Measurements from ENCODE around the gene LGALSL. TPM values are rescaled to one million over a fixed set of nuclear protein-coding genes. Genes with fewer than 3 reads are reported as not detected.

LGALSL gene
- total and polyA plus RNA-seq, 2 donors (not counting 1 experiment from before 2014, with no cell fraction given): 0.40 to 1.8 TPM

- TF ChIP-seq EZH2 (IDR thresholded peaks at IDR 0.05; ENCODE audit: borderline replicate concordance, insufficient read depth, low read depth, low read length, poor library complexity, severe bottlenecking) (no peak), CTCF (IDR thresholded peaks at IDR 0.05) (no peak)
- CTCF ChIA-PET: interaction anchor here (0.8 to 3.2 kb wide), 3 partner anchors 14 to 146 kb away, joined by 3 to 11 read pairs (median 10); no protein-coding TSS in a partner anchor
- Mint-ChIP-seq H3K27ac (peak overlapping the region; percentile 44), H3K9me3 (ENCODE audit: insufficient read depth) (no peaks in the 10 kb centered on the region), H3K4me3 (no peak overlapping the region), H3K27me3 (no peaks in the 10 kb centered on the region), H3K4me1 (peaks cover 13% of the 10 kb centered on the region)
- H3K27ac ChIP-seq (ENCODE audit: low read length in 2 of 2): no peak overlapping the region
- WGBS (ENCODE audit: insufficient coverage): 9% methylated on average over 4 of the region's 4 CpGs
- peak overlapping the region; percentile 50 for H3K4me2 ChIP-seq (replicated peaks; ENCODE audit: low read depth, low read length, poor library complexity, severe bottlenecking)
- peak; percentile 66 for ATAC-seq (ENCODE audit: low read depth)
- peak overlapping the region; percentile 50 for H2AFZ ChIP-seq (ENCODE audit: insufficient read depth, low read depth, low read length, poor library complexity, severe bottlenecking)
- H3K79me2 ChIP-seq (ENCODE audit: control insufficient read depth, insufficient read depth, low read length): no peaks in the 10 kb centered on the region
- H3K36me3 ChIP-seq (replicated peaks in 1 of 2; ENCODE audit: control extremely low read depth in 1 of 2, control insufficient read depth in 1 of 2, extremely low read depth in 1 of 2, insufficient read depth in 2 of 2, low read length in 1 of 2): no peaks in the 10 kb centered on the region
- no peaks in the 10 kb centered on the region for H3K9me3 ChIP-seq (ENCODE audit: control extremely low read depth in 1 of 3, control insufficient read depth in 2 of 3, insufficient read depth in 1 of 3, low read length in 2 of 3)
- no peak overlapping the region for H3K4me3 ChIP-seq (ENCODE audit: control extremely low read depth in 1 of 5, extremely low read depth in 1 of 5, insufficient read depth in 1 of 5, low read depth in 2 of 5, low read length in 4 of 5)
- H3K9ac ChIP-seq (ENCODE audit: low read length): no peak overlapping the region
- H3K4me1 ChIP-seq (ENCODE audit: control insufficient read depth in 2 of 2, insufficient read depth in 2 of 2, low read length in 2 of 2): peaks cover 12 to 13% of the 10 kb centered on the region in 2 donors
- H4K20me1 ChIP-seq (ENCODE audit: control insufficient read depth, insufficient read depth, low read length, poor library complexity, severe bottlenecking): no peaks in the 10 kb centered on the region
- intact Hi-C loops (cut with micrococcal nuclease): no loop called here
- H3K27me3 ChIP-seq (replicated peaks in 1 of 4; ENCODE audit: control extremely low read depth in 1 of 4, control insufficient read depth in 3 of 4, insufficient read depth in 4 of 4, low read length in 3 of 4): no peaks in the 10 kb centered on the region
- peak; percentile 54 for DNase-seq
- POLR2A ChIA-PET: no interaction called here
Measured at GRCh38 chr2:64474121-64474571, 20.2 kb downstream of the LGALSL start.

GRCh38 chr2:64474636-64475035 lies 20.7 kb downstream of the LGALSL start:
- DNase-seq (no peak), ATAC-seq (ENCODE audit: low read depth) (no peak)
- Histone ChIP-seq H2AFZ (ENCODE audit: insufficient read depth, low read depth, low read length, poor library complexity, severe bottlenecking) (peak overlapping the region; percentile 50), H3K4me3 (ENCODE audit: control extremely low read depth in 1 of 5, extremely low read depth in 1 of 5, insufficient read depth in 1 of 5, low read depth in 2 of 5, low read length in 4 of 5) (no peak overlapping the region), H3K9ac (ENCODE audit: low read length) (no peak overlapping the region), H3K27me3 (replicated peaks in 1 of 4; ENCODE audit: control extremely low read depth in 1 of 4, control insufficient read depth in 3 of 4, insufficient read depth in 4 of 4, low read length in 3 of 4) (no peaks in the 10 kb centered on the region), H3K4me1 (ENCODE audit: control insufficient read depth in 2 of 2, insufficient read depth in 2 of 2, low read length in 2 of 2) (peaks cover 12 to 13% of the 10 kb centered on the region in 2 donors), H3K4me2 (replicated peaks; ENCODE audit: low read depth, low read length, poor library complexity, severe bottlenecking) (peak overlapping the region; percentile 50), H3K79me2 (ENCODE audit: control insufficient read depth, insufficient read depth, low read length) (no peaks in the 10 kb centered on the region), H3K36me3 (replicated peaks in 1 of 2; ENCODE audit: control extremely low read depth in 1 of 2, control insufficient read depth in 1 of 2, extremely low read depth in 1 of 2, insufficient read depth in 2 of 2, low read length in 1 of 2) (no peaks in the 10 kb centered on the region), H4K20me1 (ENCODE audit: control insufficient read depth, insufficient read depth, low read length, poor library complexity, severe bottlenecking) (no peaks in the 10 kb centered on the region), H3K9me3 (ENCODE audit: control extremely low read depth in 1 of 3, control insufficient read depth in 2 of 3, insufficient read depth in 1 of 3, low read length in 2 of 3) (no peaks in the 10 kb centered on the region), H3K27ac (ENCODE audit: low read length in 2 of 2) (no peak overlapping the region)
- ChIA-PET CTCF (interaction anchor here (0.8 to 3.2 kb wide), 3 partner anchors 13 to 147 kb away, joined by 3 to 11 read pairs (median 10); no protein-coding TSS in a partner anchor), POLR2A (no interaction called here)
- Mint-ChIP-seq H3K27ac (peak overlapping the region; percentile 44), H3K4me1 (peaks cover 13% of the 10 kb centered on the region), H3K27me3 (no peaks in the 10 kb centered on the region), H3K9me3 (ENCODE audit: insufficient read depth) (no peaks in the 10 kb centered on the region), H3K4me3 (no peak overlapping the region)
- TF ChIP-seq CTCF (IDR thresholded peaks at IDR 0.05): no peak
- TF ChIP-seq EZH2 (IDR thresholded peaks at IDR 0.05; ENCODE audit: borderline replicate concordance, insufficient read depth, low read depth, low read length, poor library complexity, severe bottlenecking): no peak
- intact Hi-C loops (cut with micrococcal nuclease): no loop called here
- WGBS (ENCODE audit: insufficient coverage): 14% methylated on average over 1 of the region's 1 CpG
